Measurements from ENCODE around the gene ZNF385D. TPM values are rescaled to one million over a fixed set of nuclear protein-coding genes. Genes with fewer than 3 reads are reported as not detected.

The ZNF385D gene
- total RNA-seq, 1 experiment from 2014 or later, result 13.0 TPM

DNA sequence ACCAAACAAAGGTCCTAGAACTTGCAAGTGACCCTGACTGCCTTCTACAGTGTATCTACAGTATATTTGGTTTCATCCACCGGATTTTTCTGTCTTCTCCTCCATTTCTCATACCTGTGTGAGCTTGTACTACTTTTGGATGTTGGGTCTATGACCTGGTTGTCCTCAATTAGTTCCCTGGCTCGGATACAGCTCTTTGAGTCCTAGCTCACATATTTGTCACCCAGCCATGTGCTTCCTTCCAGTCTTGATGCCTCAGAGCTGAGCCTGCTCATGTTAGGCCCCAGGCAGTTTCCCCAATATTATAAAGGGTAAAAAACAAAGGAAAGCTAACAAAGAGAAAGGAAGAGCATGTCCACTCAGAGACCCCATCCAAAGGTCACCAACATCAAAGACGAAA, 28.2 kb downstream of the ZNF385D start:
- intact Hi-C loops (cut with micrococcal nuclease; ENCODE audit: unreplicated experiment) (no loop called here), in situ Hi-C loops (cut with HindIII; ENCODE audit: low pct_unique_long_range_greater_than_20kb, low sequenced_read_pairs) (no loop called here)
- no TSS peak for BruUV-seq (replicated peaks)
- Histone ChIP-seq H3K27ac (ENCODE audit: low read length) (no peak overlapping the region), H3K27me3 (ENCODE audit: control insufficient read depth, insufficient read depth, low read length) (no peaks in the 10 kb centered on the region), H3K4me3 (ENCODE audit: low read depth in 2 of 2, low read length in 2 of 2) (no peak overlapping the region), H3K9me3 (ENCODE audit: control insufficient read depth, insufficient read depth, low read depth, low read length) (no peaks in the 10 kb centered on the region), H3K4me1 (ENCODE audit: control insufficient read depth, insufficient read depth, low read length) (no peaks in the 10 kb centered on the region), H3K36me3 (ENCODE audit: control insufficient read depth, insufficient read depth, low read length) (no peaks in the 10 kb centered on the region)
- POLR2A ChIA-PET, result no interaction called here
- no peak for TF ChIP-seq REST (IDR thresholded peaks at IDR 0.05; ENCODE audit: insufficient read depth in 1 of 2, low read depth in 2 of 2, low read length in 1 of 2)
- TF ChIP-seq POLR2AphosphoS5 (IDR thresholded peaks at IDR 0.05; ENCODE audit: low read depth, low read length), result no peak
- TF ChIP-seq TCF7L2 (IDR thresholded peaks at IDR 0.05; ENCODE audit: low read depth, low read length), result no peak
- TF ChIP-seq CTCF (IDR thresholded peaks at IDR 0.05), result no peak
- no peak for TF ChIP-seq SIN3A (IDR thresholded peaks at IDR 0.05; ENCODE audit: borderline replicate concordance, insufficient read depth, low read depth, low read length)
- ATAC-seq (no peak), DNase-seq (ENCODE audit: low read depth, low spot score) (no peak)
- CTCF ChIA-PET, result no interaction called here

DNA sequence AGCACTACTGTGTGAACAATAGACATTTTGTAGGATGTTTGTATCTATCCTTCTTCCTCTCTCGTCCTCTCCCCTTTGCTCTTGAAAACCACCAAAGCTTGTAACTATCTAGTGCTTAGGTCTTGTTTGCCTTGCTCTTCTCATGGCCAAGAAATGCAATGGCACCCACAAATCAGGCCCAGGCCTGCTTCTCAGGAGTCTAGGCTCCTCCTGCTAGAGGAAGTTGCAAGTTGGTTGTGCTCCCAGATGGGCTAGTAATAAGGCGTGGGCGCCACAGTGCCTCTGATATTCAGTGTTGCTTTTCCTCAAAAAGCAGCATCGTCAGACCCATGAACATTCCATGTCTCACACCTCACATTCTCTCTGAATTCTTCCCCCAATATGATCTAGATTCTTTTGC, 28.7 kb downstream of the ZNF385D start:
- BruUV-seq (replicated peaks), result no TSS peak
- in situ Hi-C loops (cut with HindIII; ENCODE audit: low pct_unique_long_range_greater_than_20kb, low sequenced_read_pairs) (no loop called here), intact Hi-C loops (cut with micrococcal nuclease; ENCODE audit: unreplicated experiment) (no loop called here)

More for the DNA sequence above, 28.7 kb downstream of the ZNF385D start:
- Histone ChIP-seq H3K9me3 (ENCODE audit: control insufficient read depth, insufficient read depth, low read depth, low read length) (no peaks in the 10 kb centered on the region), H3K36me3 (ENCODE audit: control insufficient read depth, insufficient read depth, low read length) (no peaks in the 10 kb centered on the region), H3K4me3 (ENCODE audit: low read depth in 2 of 2, low read length in 2 of 2) (no peak overlapping the region), H3K4me1 (ENCODE audit: control insufficient read depth, insufficient read depth, low read length) (no peaks in the 10 kb centered on the region), H3K27me3 (ENCODE audit: control insufficient read depth, insufficient read depth, low read length) (no peaks in the 10 kb centered on the region), H3K27ac (ENCODE audit: low read length) (no peak overlapping the region)
- ATAC-seq (no peak), DNase-seq (ENCODE audit: low read depth, low spot score) (no peak)
- CTCF ChIA-PET, result no interaction called here
- TF ChIP-seq CTCF (IDR thresholded peaks at IDR 0.05), result no peak
- TF ChIP-seq POLR2AphosphoS5 (IDR thresholded peaks at IDR 0.05; ENCODE audit: low read depth, low read length), result no peak
- no peak for TF ChIP-seq SIN3A (IDR thresholded peaks at IDR 0.05; ENCODE audit: borderline replicate concordance, insufficient read depth, low read depth, low read length)
- TF ChIP-seq REST (IDR thresholded peaks at IDR 0.05; ENCODE audit: insufficient read depth in 1 of 2, low read depth in 2 of 2, low read length in 1 of 2), result no peak
- TF ChIP-seq TCF7L2 (IDR thresholded peaks at IDR 0.05; ENCODE audit: low read depth, low read length), result no peak
- POLR2A ChIA-PET, result no interaction called here
